NCI-H1417 (cell line): Measurements from ENCODE around the gene PCNX4.
A peak's percentile ranks its signal among the peaks of the same experiment; 100 is the strongest.
"Not testable (repeated sequence)": the region's sequence is repeated elsewhere in the genome, so short reads cannot be mapped to it uniquely, and the experiment has no call there.

Experiments
- DNase-seq, 3 experiments: peaks; one replicate each; lab custom pipeline; 2025; lab: John Stamatoyannopoulos, UW

PCNX4 gene

DNA sequence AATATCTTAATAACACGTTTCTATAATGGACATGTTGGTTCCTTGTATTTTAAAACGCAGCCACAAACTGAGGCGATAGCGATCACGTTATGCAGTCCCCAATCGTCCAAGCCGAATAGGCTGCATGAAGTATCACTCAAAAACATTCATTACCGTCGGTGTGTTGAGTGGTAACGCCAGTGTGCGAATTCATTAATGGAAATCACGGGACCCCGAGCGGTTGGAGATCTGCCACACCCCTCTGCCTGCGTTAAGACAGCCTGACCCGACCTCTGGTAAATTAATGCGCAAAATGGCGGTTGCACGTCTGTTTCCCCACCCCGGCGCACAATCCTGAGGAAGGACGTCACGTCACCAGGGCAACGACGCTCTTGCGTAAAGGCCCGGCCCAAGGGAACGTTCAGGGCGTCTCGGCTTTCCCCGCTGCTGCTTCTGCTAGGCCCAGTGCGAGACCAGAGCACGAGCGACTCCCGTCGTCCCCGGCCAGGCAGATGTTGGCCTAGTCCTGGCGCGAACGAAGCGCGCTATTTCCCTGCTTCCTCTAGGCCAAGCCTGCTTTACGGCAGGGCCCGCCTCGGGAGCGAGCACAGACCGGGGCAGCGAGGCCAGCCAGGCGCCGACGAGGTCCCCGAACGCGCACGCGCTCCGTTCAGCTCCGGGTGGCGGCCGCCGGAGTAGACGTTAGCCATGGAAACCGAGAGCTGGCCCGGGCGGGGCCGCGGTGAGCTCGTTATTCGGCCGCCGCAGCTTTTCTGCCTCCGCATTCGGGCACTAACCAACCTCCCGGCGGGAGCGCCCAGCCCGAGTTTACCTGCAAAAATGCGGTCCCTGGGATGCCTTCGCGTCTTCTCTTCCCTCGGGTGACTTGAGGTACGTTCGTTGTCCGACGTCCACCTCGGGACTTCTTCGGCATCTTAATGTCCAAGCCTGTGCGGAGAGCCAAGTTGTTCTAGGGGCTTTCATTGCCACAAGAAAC, at the start of gene PCNX4:
TSS of gene PCNX4 (plus strand) at position 374 of the 976 bp plus-strand sequence. CDS start 15,716 bp downstream, outside the sequence.
- peak in 1 of 3 experiments; percentile 99 for DNase-seq

DNA sequence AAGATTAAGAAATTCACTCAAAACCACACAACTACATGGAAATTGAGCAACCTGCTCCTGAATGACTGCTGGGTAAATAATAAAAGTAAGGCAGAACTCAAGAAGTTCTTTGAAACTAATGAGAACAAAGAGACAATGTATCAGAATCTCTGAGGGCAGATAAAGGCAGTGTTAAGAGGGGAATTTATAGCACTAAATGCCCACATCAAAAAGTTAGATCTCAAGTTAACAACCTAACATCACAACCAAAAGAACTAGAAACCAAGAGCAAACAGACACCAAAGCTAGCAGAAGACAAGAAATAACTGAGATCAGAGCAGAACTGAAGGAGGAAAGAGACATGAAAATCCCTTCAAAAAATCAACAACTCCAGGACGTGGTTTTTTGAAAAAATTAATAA, 43.7 kb upstream of the PCNX4 start:
- DNase-seq = not testable (repeated sequence)

DNA sequence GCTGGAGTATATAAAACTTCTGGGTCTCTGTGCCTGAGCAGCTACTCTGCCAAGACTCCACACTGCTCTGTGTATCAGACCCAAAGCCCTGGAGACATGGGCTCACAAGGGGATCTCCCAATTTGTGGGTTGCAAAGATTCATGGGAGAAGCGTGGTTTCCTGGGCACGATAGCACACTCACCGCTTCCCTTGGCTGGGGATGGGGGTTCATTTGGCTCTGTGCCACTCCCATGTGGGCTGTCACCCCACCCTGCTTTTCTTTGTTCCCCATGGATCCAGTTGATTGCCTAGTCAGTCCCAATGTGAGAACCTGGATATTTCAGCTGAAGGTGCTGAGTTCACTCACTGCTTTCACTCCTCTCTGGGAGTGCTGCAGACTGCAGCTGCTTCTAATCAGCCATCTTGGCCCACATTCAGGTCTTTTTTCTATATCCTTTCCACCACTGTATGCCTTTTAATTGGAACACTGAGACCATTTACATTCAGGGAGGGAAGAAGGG, 40.0 kb upstream of the PCNX4 start:
- DNase-seq = no peak

DNA sequence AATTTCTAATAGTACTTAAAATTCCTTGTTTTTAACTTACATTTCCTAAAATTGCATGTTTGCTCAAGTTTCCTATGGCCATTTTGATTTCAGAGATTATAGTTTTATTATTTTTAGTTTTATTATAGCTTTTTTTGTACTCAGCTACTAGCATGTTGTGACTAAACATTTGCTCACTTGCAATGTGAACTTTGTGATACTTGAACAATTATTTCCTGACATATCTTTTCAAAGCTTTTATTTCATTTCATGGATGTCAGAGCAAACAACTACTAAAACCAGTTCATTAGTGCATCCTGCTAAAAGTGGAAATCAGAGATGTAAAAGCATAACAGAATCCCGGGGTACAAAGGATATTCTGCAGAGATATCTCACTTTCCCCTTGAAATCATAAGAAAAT, 33.6 kb upstream of the PCNX4 start:
- no peak for DNase-seq

DNA sequence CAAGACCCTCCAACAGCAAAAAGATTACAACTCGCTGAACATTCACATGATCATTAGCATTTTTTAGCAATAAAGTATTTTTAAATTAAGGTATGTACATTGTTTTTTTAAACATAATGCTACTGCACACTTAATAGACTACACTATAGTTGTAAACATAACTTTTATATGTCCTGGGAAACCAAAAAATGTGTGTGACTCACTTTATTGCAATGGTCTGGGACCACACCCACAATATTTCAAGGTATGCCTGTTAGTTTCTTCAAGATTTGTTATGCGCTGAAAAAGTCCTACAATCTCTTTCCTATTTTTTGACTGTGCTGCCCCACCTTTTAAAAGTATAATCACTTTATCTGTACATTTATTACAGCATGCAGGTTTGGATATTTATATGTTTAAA, 30.4 kb upstream of the PCNX4 start:
- DNase-seq = no peak

DNA sequence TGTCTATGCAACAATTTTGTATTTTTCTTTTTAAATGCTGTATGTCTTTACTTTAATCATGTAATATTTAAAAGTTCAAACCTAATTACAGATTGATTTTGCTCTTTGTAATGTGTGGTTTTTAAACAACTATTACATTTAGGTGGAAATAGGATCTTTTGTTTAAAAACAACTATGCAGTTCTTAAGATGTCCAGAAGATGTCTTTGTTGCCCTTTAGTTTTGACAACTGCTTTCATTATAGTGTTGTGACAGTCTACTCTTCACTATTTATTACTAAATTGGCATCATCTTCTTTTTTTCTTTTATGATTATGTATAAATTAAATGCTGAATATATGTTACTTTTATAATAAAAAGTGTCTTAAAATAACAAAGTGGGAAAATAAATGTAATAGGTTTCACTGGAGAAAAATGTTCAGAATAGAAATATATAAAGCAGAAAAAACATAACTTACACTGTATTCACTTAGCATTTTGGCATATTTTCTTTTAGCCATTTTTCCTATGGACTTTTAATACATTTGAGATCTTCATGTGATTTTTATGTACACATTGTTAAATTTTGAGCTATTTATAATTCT, 27.1 kb upstream of the PCNX4 start:
- peak in 1 of 3 experiments; percentile 11 for DNase-seq

DNA sequence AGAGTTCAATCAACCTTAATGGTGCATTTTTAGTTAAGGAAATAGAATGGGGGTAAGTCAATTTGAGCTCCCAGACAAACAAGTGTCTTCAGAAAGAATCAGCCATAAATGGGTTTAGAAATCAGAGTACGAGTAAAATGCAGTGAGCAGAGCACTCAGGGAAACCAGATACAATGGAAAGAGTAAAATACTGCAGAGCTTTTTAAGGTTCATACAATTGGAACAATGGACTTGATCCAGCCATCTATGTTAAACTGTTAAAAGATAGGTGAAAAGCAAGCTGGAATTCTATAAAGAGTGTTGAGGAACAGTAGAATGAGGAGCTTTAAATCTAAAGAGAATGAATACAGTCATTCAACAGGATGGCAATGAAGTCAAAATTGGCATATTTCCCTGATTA, 23.8 kb upstream of the PCNX4 start:
- no peak for DNase-seq

DNA sequence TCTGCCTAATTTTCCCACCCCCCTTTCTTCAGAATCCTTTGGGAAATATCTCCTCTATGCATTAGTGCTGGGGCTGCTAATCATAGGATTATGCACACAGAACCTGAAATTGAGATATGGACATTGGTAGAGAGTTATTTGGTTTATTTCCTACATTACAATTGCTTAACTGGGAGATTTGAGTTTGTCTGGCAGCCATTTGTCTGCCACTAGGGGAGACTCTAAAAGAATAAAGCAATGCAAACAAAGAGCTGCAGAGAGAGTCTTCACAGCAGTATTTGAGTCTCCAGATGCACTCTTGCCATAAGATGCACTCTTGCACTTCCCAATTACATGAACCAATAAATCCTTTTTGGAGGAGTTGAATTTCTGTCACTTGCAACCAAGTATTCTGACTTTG, 12.0 kb upstream of the PCNX4 start:
- no peak for DNase-seq

DNA sequence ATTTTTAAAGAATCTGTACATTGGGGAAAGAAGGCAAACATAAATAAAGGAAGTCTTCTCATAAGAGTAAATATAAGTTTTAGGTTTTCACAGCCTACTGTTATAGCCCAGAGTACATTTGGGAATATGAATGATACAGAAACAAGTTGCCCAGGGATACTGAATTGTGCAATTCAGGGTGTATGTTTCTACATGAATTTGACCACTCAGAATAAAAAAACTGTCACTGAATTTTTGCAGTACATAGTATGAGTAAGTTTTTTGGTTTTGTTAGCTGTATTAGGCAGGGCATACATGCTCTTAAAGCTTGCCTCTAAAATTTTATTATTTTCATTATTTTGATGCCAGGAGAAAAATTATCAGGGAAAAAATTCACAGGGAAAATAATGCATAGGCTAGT, 6.6 kb upstream of the PCNX4 start:
- DNase-seq = no peak

DNA sequence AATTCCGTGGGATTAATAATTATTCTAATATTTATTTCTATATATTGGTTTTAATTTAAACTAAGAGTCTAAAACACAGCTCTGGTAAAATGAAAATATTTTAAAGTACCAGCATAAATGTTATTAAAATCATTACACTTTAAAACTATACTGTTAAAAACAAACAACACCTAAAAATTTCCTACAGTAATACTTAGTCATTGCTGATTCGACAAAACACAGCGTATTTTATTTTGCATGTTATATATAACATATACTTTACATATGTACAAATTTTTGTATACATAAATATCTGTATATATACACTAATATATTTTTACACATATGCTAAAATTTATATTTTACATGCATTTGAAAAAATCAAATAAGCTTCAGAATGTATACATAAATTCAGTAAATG, 6.0 kb upstream of the PCNX4 start:
- no peak for DNase-seq

DNA sequence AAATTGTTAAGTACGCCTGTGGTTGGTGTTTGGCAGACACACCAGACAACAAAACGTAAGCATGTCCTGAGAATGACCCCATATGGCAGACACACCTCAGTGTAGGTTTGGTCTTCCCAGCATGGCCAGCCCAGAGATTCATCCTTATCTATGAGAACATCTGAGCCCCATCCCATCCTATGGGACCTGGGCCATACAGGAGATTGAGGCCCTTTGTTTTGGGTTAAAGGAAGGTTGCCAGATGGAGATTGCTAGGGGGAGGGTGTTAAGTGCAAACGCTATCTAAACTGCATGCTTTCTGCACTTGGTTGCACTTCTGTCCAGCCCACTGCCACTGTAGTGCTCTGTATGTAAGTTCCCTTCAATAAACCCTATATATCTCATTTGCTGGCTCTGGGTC, 4.1 kb upstream of the PCNX4 start:
- no peak for DNase-seq

DNA sequence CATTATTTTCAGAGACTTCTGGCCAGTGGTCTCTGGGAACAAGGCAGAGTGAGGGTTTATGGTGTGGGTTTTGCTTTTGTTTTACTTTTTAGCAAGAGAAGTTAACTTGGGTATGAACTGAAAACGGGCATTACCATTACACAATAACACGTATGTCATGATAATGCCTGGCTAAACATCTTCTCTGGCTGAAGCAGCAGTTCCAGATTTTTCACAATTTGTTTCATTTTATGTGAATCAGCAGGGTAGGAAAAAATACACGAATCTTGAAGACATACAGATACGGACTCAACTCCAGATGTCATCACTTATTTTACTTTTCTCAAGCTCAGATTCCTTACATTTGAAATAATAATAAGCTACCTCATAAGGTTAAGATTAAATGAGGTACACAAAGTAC, 2.5 kb upstream of the PCNX4 start:
- no peak for DNase-seq

DNA sequence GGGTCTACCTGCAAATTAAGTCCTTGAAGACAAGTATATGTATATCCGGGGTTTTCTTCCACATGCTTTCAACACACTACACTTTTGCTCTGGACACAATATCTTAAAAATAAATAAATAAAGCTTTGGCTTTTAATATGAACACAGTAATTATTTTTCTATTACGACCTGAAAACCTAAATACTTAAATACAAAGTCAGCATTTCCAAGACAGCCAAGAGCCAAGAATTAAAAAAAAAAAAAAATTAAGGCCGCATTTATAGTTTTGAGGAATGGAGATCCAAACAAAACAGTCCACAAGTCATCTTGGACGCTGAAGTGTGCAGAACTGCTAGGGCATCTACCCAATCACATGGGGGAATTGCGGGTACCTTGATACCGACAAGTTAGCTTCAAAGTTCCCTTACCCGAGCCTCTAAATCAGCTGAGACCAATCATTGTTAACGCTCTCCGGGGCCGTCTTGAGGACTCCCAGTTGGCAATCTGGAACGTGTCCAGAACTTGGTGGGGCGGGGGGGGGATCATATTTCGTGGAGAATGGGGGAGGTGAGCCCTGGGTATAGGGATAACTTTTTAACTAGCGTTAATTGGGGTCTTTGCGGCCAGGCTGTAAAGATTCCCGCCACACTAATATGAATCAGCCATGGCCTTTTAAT, 731 bp upstream of the PCNX4 start:
- DNase-seq = peak in 1 of 3 experiments; percentile 85

DNA sequence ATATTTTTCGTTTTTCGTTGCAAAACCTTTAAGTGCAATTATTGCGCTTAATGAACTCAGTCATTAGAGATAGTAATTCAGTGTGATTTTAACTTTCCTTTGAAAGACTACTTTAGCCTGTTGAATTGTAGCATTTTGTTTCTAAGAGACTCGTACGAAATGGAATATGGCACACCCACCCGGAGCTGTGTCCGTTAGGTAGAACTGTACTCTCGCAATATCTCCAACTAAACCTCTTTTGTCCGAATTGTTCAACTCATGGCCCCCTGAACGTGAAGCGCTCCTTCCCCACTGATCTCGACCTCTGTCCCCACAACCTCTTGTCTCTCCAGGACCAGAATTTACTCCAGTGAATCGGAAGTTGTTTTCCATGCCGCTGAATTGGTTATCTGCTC, 800 bp downstream of the PCNX4 start:
- DNase-seq = peak in 1 of 3 experiments; percentile 33

DNA sequence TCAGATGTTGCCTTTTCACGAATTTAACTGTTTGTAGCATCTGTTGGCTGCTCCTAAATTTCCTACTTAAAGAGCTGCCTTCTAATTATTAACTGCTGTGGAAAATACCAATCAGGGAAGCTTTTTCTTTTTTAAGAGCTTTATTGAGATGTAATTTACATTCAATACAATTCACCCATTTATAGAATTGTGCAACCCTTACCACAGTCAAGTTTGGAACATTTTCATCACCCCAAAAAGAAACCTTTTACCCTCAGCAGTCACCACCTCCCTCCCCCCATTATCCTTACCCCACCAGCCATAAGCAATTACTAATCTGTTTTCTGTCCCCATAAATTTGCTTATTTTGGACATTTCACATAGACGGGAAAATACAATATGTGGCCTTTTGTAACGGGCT, 1.4 kb downstream of the PCNX4 start:
- no peak for DNase-seq

DNA sequence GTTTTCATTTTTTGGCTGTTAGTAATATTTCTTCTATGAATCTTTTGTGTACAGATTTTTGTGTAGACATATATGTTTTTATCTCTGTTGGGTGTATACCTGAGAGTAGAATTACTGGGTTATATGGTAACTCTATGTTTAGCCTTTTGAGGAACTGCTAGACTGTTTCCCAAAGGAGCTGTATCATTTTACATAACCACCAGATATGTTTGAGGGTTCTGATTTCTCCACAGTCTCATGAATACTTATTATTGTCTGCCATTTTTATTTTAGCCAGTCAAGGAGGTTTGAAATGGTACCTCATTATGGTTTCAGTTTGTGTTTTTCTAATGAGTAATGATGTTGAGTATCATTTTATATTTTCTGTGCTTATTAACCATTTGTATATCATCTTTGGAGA, 1.9 kb downstream of the PCNX4 start:
- no peak for DNase-seq

DNA sequence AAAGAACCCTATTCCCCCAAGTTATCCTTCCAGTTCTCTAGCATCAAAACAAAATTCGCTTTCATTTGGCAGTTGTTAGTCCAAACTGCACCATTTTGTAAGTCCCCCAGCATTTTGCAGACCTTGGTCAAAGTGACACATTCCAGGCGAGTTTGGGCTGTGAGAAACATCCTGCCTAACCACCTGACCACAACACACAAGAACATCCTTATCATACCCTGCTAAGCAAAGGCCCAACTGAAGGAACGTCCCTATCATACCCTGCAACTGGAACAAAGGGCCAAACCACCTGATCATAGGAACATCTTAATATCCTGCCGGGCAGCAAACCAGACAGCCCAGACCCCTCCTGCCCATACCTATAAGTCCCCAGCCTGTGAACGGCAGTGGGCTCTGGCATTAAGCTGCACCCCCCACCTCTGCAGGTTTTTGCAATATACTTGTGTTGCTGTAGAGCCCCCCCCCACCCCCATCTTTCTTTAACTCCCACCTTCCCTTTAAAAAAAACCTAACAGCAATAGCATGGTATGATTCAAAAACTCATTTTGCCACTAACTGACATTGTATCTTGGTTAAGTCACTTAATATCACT, 2.7 kb downstream of the PCNX4 start:
- no peak for DNase-seq

DNA sequence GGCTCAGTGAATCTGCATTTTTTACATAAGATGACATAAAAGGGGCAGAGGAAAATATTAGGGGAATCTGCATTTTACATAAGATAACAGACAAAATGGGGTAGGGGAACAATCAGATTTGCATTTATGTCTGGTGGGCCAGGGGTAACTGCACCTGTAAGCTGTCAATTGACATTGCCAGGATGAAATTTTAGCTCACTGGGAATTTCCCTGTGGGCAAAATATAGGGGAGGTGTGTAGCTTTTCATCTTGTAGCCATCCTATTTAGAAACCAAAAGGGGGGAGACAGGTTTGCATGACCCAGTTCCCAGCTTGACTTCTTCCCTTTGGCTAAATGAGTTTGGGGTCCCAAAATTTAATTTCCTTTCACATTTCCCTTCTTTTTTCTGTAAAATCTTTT, 3.5 kb downstream of the PCNX4 start:
- no peak for DNase-seq

DNA sequence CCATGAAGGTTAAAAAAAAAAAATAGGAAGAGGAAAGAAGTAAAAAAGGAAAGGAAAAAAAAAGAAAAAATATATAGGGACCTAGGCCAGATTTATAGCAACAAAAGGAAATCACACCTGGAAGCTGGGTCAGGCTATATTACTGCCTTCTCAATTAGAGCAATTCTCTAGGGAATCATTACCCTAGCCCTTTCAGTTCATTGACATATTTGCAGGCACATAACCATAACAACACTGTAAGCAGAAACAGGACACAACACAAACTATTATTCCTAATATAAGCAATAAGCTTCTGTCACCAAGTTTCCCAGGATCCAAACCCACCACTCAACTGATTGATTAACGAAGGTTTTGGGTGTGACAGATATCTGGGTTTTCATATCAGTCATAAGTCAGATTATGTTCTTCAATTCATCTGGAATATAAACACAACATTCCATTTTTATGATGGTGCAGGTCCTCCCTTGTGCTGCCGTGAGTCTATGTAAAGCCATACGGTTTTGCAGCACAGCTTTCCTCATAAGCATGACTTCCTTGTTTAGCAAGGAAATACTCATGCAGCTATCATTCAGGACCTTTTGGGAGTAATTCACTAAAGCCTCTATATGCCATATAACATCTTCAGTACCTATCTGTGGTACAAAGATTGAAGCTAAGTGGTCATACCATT, 4.2 kb downstream of the PCNX4 start:
- no peak for DNase-seq

DNA sequence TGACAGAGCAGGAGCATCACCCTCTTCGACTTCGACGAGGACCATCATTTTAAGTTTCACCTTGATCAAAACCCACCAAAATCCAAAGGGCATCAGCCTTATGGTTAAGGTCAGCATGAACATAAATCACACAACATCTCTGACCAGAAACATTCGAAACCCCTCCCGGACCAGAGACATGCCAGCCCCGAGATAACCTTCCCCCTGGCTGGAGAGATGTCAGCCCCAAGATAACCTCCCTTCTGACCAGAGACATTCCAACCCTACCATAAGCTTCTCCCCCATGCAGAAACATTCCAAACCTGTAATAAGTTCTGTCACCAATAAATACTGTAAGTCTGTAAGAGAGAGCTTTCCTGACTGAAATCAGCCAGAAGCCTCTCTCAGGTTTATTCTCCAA, 6.3 kb downstream of the PCNX4 start:
- no peak for DNase-seq

DNA sequence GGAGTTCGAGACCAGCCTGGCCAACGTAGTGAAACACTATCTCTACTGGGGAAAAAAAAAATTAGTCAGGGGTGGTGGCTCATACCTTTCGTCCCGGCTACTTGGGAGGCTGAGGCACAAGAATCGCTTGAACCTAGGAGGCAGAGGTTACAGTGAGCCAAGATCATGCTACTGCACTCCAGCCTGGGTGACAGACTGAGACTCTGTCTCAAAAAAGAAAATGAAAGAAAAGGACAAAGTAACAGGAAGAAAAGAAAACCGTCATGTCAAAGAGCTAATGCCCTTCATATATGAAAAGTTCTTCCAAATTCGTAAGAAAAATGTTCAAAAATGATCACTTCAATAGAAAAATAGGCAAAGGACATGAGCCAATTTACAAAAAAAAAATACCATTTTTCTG, 8.1 kb downstream of the PCNX4 start:
- DNase-seq = not testable (repeated sequence)

DNA sequence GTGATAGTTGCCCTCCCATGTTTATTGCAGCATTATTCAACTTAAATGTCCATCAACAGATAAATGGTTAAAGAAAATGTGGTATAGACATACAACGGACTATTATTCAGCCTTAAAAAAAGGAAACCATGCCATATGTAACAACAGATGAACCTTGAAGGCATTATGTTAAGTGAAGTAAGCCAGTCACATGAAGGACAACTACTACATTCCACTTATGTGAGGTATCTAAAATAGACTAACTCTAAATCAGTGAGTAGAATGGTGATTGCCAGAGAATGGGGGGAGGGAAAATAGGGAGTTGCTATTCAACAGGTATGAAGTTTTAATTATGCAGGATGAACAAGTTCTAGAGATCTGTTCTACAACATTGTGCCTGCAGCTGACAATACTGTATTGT, 10.1 kb downstream of the PCNX4 start:
- DNase-seq = no peak
